H9 (cell line): Measurements from ENCODE around the gene HSPA12A. TPM values are rescaled to one million over a fixed set of nuclear protein-coding genes. Genes with fewer than 3 reads are reported as not detected.

Source experiments
- DNase-seq: peaks from one replicate; pipeline ENCODE4 v3.0.0-alpha.2; 2017
- H2AFZ ChIP-seq: one replicate; pipeline ENCODE4 v1.6.1; 2013; ENCODE audit warnings: mild to moderate bottlenecking, low read length, control low read depth, moderate library complexity
- H2AK5ac ChIP-seq: 2 replicates; pipeline ENCODE4 v1.6.1; 2013; ENCODE audit warnings: low read length, control low read depth, mixed read lengths; ENCODE audit not compliant: insufficient read length
- H2BK120ac ChIP-seq: one replicate; pipeline ENCODE4 v1.6.1; 2013; ENCODE audit warnings: low read depth, mild to moderate bottlenecking, low read length, control low read depth, inconsistent platforms; ENCODE audit not compliant: poor library complexity, severe bottlenecking
- H2BK12ac ChIP-seq: 2 replicates; pipeline ENCODE4 v1.6.1; 2013; ENCODE audit warnings: low read length, control low read depth, mixed read lengths, low read depth; ENCODE audit not compliant: insufficient read length
- H2BK15ac ChIP-seq: 2 replicates; pipeline ENCODE4 v1.6.1; 2013; ENCODE audit warnings: low read depth, low read length, control low read depth
- H2BK20ac ChIP-seq: one replicate; pipeline ENCODE4 v1.6.1; 2013; ENCODE audit warnings: low read depth, mild to moderate bottlenecking, low read length, control low read depth, inconsistent platforms; ENCODE audit not compliant: poor library complexity, severe bottlenecking
- H2BK5ac ChIP-seq: 2 replicates; pipeline ENCODE4 v1.6.1; 2013; ENCODE audit warnings: low read length, control low read depth, mixed read lengths; ENCODE audit not compliant: insufficient read length
- H3K14ac ChIP-seq: 2 replicates; pipeline ENCODE4 v1.6.1; 2013; ENCODE audit warnings: low read length, control low read depth; ENCODE audit not compliant: insufficient read depth
- H3K18ac ChIP-seq: 2 replicates; pipeline ENCODE4 v1.6.1; 2013; ENCODE audit warnings: low read depth, mild to moderate bottlenecking, mixed read lengths, low read length, control low read depth; ENCODE audit not compliant: insufficient read length
- H3K23ac ChIP-seq: 2 replicates; pipeline ENCODE4 v1.6.1; 2013; ENCODE audit warnings: low read length, control low read depth, mixed read lengths, low read depth; ENCODE audit not compliant: insufficient read length
- H3K23me2 ChIP-seq: 2 replicates; pipeline ENCODE4 v1.6.1; 2013; ENCODE audit warnings: low read depth, mild to moderate bottlenecking, mixed read lengths, low read length, control low read depth; ENCODE audit not compliant: insufficient read length, poor library complexity, severe bottlenecking
- H3K27ac ChIP-seq: 2 replicates; pipeline ENCODE4 v1.5.1; 2013; ENCODE audit warnings: low read length, control low read depth, mixed read lengths, low read depth; ENCODE audit not compliant: insufficient read length
- H3K27me3 ChIP-seq: 2 replicates; pipeline ENCODE4 v1.6.1; 2013; ENCODE audit warnings: low read length, control low read depth, inconsistent platforms; ENCODE audit not compliant: insufficient read depth
- H3K4ac ChIP-seq: 2 replicates; pipeline ENCODE4 v1.6.1; 2013; ENCODE audit warnings: low read depth, mild to moderate bottlenecking, control low read depth, inconsistent platforms, low read length, moderate library complexity
- H3K4me1 ChIP-seq: 2 replicates; pipeline ENCODE4 v1.6.1; 2013; ENCODE audit warnings: low read length, control low read depth, inconsistent platforms; ENCODE audit not compliant: insufficient read depth
- H3K4me2 ChIP-seq: 2 replicates; pipeline ENCODE4 v1.6.1; 2013; ENCODE audit warnings: low read length, control low read depth, mixed read lengths; ENCODE audit not compliant: insufficient read length, insufficient read depth
- H3K56ac ChIP-seq: 2 replicates; pipeline ENCODE4 v1.6.1; 2013; ENCODE audit warnings: low read depth, mild to moderate bottlenecking, mixed read lengths, low read length, control low read depth; ENCODE audit not compliant: insufficient read length
- H3K79me1 ChIP-seq: 2 replicates; pipeline ENCODE4 v1.6.1; 2013; ENCODE audit warnings: low read depth, mild to moderate bottlenecking, moderate library complexity, low read length, control low read depth, inconsistent platforms; ENCODE audit not compliant: insufficient read depth, poor library complexity, severe bottlenecking
- H3K79me2 ChIP-seq: 2 replicates; pipeline ENCODE4 v1.6.1; 2013; ENCODE audit warnings: low read length, control low read depth, inconsistent platforms; ENCODE audit not compliant: insufficient read depth
- H3K9ac ChIP-seq: 2 replicates; pipeline ENCODE4 v1.6.1; 2013; ENCODE audit warnings: low read length, control low read depth, mixed read lengths; ENCODE audit not compliant: insufficient read length; ENCODE audit errors: extremely low read depth
- H3K9me3 ChIP-seq: one replicate; pipeline ENCODE4 v1.6.1; 2013; ENCODE audit warnings: low read depth, low read length, inconsistent platforms; ENCODE audit not compliant: control insufficient read depth
- H3T11ph ChIP-seq: one replicate; pipeline ENCODE4 v1.6.1; 2013; ENCODE audit warnings: mild to moderate bottlenecking, low read length, control low read depth, inconsistent platforms
- H4K20me1 ChIP-seq: one replicate; pipeline ENCODE4 v1.6.1; 2013; ENCODE audit not compliant: control insufficient read depth, insufficient read length, insufficient read depth
- H4K5ac ChIP-seq: 2 replicates; pipeline ENCODE4 v1.6.1; 2013; ENCODE audit warnings: low read depth, mild to moderate bottlenecking, mixed read lengths, low read length, control low read depth; ENCODE audit not compliant: insufficient read length
- H4K8ac ChIP-seq: replicated peaks from 2 replicates; pipeline ENCODE4 v1.6.1; 2013; ENCODE audit warnings: low read length, control low read depth, mixed read lengths, low read depth; ENCODE audit not compliant: insufficient read length
- H4K91ac ChIP-seq: 2 replicates; pipeline ENCODE4 v1.6.1; 2013; ENCODE audit warnings: low read depth, mild to moderate bottlenecking, moderate library complexity, mixed read lengths, low read length, control low read depth; ENCODE audit not compliant: insufficient read length
- H3K27ac Mint-ChIP-seq, 3 experiments: 2 replicates in 2 of 3; 3 replicates in 1 of 3; pipeline ENCODE4 v1.8.0; 2020 to 2021; ENCODE audit warnings: mixed read lengths in 3 of 3, mild to moderate bottlenecking in 1 of 3, moderate library complexity in 1 of 3
- H3K27me3 Mint-ChIP-seq: 2 replicates; pipeline ENCODE4 v1.8.0; 2021; ENCODE audit warnings: low read depth, mild to moderate bottlenecking, moderate library complexity, mixed read lengths
- H3K36me3 Mint-ChIP-seq, 3 experiments: 2 replicates in 2 of 3; 3 replicates in 1 of 3; pipeline ENCODE4 v1.8.0; 2020 to 2021; ENCODE audit warnings: low read depth in 3 of 3, mixed read lengths in 3 of 3; ENCODE audit not compliant: insufficient read depth in 1 of 3
- H3K4me1 Mint-ChIP-seq, 2 experiments: 2 replicates each; pipeline ENCODE4 v1.8.0; 2020; ENCODE audit warnings: mixed read lengths in 2 of 2
- H3K4me3 Mint-ChIP-seq, 2 experiments: 2 replicates in 1 of 2; 3 replicates in 1 of 2; pipeline ENCODE4 v1.8.0; 2020 to 2021; ENCODE audit warnings: mild to moderate bottlenecking in 2 of 2, mixed read lengths in 2 of 2, moderate library complexity in 1 of 2
- H3K9me3 Mint-ChIP-seq, 2 experiments: 2 replicates in 1 of 2; 3 replicates in 1 of 2; pipeline ENCODE4 v1.8.0; 2020; ENCODE audit warnings: mild to moderate bottlenecking in 2 of 2, mixed read lengths in 2 of 2, moderate library complexity in 1 of 2
- WGBS: extraction: QIAGEN DNeasy Blood & Tissue Kit; methylation state at CpG from one replicate; pipeline ENCODE4 v1.1.7; 2013; ENCODE audit warnings: missing lambda C conversion rate, low lambda C conversion rate, mixed read lengths; ENCODE audit not compliant: insufficient read length; ENCODE audit errors: extremely low coverage; 5-methylcytosine and 5-hydroxymethylcytosine counted together
- total RNA-seq: library from RNA; stranded (reverse); gene quantifications from 2 replicates; pipeline ENCODE4 v1.2.1, GENCODE V29; 2021
- TF ChIP-seq, protein P1 (sequence below): fragments of 200-600 bp; sonication (generic); conservative IDR thresholded peaks from 3 replicates; pipeline ENCODE4 v1.8.0; 2021; ENCODE audit warnings: antibody characterized with exemption, mild to moderate bottlenecking

The HSPA12A gene
- total RNA-seq, 1 experiment from 2014 or later: 3.2 TPM

DNA sequence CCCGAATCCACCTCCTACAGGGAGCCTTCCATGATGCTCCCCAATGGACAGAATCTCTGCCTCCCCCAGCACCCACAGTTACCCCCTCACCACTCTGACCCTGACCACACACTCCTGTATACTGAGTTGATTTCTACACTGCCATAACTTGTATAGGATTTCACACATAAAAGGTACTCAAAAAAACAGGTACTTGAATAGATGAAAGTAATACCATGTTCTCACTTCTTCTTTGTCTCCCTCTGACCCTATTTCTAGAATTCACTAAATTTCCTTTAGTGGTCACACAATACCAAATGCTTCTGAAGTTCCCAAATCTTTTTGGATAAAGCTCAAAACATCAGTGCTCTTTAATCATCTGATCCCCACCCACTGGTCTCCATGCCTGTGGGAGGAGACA is 45.4 kb downstream of the HSPA12A start:
- Mint-ChIP-seq H3K9me3 (no peaks in the 10 kb centered on the region; a peak in 1 of 5 replicates), H3K27ac (peak overlapping the region in 1 of 3 experiments; percentile 63; a peak in 1 of 7 replicates), H3K36me3 (peaks cover 0 to 5% (median 0%) of the 10 kb centered on the region in 3 experiments; a peak in 2 of 7 replicates), H3K4me1 (peaks cover 51 to 52% of the 10 kb centered on the region in 2 experiments), H3K4me3 (no peak overlapping the region), H3K27me3 (peaks cover 22% of the 10 kb centered on the region)
- H3K9me3 ChIP-seq: no peaks in the 10 kb centered on the region
- H4K8ac ChIP-seq: no peak overlapping the region
- H4K20me1 ChIP-seq: no peaks in the 10 kb centered on the region
- peaks cover 8% of the 10 kb centered on the region for H3K4me1 ChIP-seq
- no peak overlapping the region for H2AFZ ChIP-seq
- no peak overlapping the region for H3K27ac ChIP-seq
- no peak for DNase-seq
- H2BK5ac ChIP-seq: no peak overlapping the region
- no peak overlapping the region for H3K9ac ChIP-seq
- no peak overlapping the region for H3T11ph ChIP-seq
- no peaks in the 10 kb centered on the region for H3K27me3 ChIP-seq
- no peak overlapping the region for H2BK15ac ChIP-seq
- H2BK20ac ChIP-seq: no peak overlapping the region
- no peaks in the 10 kb centered on the region for H3K79me2 ChIP-seq
- no peak overlapping the region for H2BK120ac ChIP-seq
- no peak overlapping the region for H3K56ac ChIP-seq
- TF ChIP-seq, protein P1, sequence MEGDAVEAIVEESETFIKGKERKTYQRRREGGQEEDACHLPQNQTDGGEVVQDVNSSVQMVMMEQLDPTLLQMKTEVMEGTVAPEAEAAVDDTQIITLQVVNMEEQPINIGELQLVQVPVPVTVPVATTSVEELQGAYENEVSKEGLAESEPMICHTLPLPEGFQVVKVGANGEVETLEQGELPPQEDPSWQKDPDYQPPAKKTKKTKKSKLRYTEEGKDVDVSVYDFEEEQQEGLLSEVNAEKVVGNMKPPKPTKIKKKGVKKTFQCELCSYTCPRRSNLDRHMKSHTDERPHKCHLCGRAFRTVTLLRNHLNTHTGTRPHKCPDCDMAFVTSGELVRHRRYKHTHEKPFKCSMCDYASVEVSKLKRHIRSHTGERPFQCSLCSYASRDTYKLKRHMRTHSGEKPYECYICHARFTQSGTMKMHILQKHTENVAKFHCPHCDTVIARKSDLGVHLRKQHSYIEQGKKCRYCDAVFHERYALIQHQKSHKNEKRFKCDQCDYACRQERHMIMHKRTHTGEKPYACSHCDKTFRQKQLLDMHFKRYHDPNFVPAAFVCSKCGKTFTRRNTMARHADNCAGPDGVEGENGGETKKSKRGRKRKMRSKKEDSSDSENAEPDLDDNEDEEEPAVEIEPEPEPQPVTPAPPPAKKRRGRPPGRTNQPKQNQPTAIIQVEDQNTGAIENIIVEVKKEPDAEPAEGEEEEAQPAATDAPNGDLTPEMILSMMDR: no peak
- H3K79me1 ChIP-seq: no peaks in the 10 kb centered on the region
- H4K91ac ChIP-seq: no peak overlapping the region
- no peak overlapping the region for H3K4ac ChIP-seq
- no peak overlapping the region for H3K18ac ChIP-seq
- no peak overlapping the region for H4K5ac ChIP-seq
- H3K14ac ChIP-seq: no peak overlapping the region
- H3K23ac ChIP-seq: no peak overlapping the region
- H3K23me2 ChIP-seq: no peaks in the 10 kb centered on the region
- H2AK5ac ChIP-seq: no peak overlapping the region
- H3K4me2 ChIP-seq: no peak overlapping the region
- WGBS: no CpG with 5 or more reads among the region's 1 CpG
- no peak overlapping the region for H2BK12ac ChIP-seq
